Measurements from ENCODE around the gene KCNQ1.

GRCh38 chr11:2795491-2795991 is 350.7 kb downstream of the KCNQ1 start:
- TF ChIP-seq CTCF (conservative IDR thresholded peaks at IDR 0.05) (no peak), EZH2 (IDR thresholded peaks at IDR 0.05; ENCODE audit: low read depth) (no peak)
